GM21515 (cell line): Measurements from ENCODE around the gene PKP3.
A peak's percentile ranks its signal among the peaks of the same experiment; 100 is the strongest.
"Not testable (repeated sequence)": the region's sequence is repeated elsewhere in the genome, so short reads cannot be mapped to it uniquely, and the experiment has no call there.

Experiments used
- ATAC-seq: cut with Tn5 transposase; IDR thresholded peaks from one replicate; pipeline ENCODE4 v1.9.1; 2021; ENCODE audit not compliant: unreplicated experiment

Gene PKP3

GRCh38 chr11:394858-395655 lies 1.0 kb downstream of the PKP3 start:
- ATAC-seq = no peak

DNA sequence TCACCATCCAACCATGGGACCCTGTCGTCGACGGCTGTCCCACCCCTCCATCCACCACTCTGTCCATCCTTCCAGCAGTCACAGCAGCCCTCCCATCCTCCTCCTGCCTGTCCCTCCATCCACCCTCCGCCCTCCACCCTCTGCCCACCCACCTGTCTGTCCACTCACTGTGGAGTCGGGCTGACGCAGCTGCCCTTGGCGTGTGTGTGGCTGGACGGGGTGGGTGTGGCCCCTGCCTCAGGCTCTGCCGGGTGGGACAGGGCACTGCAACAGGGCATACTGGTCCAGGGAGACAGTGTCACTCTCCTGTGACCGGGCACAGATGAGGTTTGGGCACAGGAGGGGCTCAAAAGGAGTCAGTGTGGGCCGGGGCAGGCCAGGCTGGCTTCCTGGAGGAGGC lies 1.9 kb downstream of the PKP3 start:
- no peak for ATAC-seq

DNA sequence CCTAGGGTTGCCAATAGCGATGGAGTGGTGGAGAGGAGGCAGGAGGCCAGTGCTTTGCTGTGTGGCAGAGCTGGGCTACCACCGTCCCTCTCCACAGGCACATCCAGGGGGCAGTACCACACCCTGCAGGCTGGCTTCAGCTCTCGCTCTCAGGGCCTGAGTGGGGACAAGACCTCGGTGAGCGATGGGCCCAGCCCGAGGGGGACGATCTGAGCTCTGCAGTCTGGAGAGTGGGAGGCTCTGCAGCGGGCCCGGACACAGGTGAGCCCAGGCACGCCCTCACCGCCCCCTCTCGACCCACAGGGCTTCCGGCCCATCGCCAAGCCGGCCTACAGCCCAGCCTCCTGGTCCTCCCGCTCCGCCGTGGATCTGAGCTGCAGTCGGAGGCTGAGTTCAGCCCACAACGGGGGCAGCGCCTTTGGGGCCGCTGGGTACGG lies 2.5 kb downstream of the PKP3 start:
- ATAC-seq = no peak

- ATAC-seq = no peak
Observed at GRCh38 chr11:396948-397548, 3.0 kb downstream of the PKP3 start.

DNA sequence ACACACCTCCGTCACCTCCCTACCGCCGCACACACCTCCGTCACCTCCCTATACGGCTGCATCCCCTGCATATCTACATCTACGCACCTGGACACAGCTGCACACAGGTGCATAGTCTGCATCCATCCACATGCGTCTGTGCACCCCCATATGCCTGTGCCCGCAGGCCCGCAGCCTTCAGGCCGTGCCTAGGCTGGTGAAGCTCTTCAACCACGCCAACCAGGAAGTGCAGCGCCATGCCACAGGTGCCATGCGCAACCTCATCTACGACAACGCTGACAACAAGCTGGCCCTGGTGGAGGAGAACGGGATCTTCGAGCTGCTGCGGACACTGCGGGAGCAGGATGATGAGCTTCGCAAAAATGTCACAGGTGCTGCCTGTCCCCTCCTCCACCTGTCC lies 4.8 kb downstream of the PKP3 start:
- ATAC-seq = no peak

- no peak for ATAC-seq
Observed at GRCh38 chr11:399731-400211, 5.8 kb downstream of the PKP3 start.

- ATAC-seq = no peak
Observed at GRCh38 chr11:400241-400689, 6.3 kb downstream of the PKP3 start.

DNA sequence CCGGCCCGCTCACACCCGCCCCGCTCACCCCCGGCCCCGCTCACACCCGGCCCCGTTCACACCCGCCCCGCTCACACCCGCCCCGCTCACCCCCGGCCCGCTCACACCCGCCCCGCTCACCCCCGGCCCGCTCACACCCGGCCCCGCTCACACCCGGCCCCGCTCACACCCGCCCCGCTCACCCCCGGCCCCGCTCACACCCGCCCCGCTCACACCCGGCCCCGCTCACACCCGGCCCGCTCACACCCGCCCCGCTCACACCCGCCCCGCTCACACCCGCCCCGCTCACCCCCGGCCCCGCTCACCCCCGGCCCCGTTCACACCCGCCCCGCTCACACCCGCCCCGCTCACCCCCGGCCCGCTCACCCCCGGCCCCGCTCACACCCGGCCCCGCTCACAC lies 7.2 kb downstream of the PKP3 start:
- ATAC-seq = not testable (repeated sequence)

DNA sequence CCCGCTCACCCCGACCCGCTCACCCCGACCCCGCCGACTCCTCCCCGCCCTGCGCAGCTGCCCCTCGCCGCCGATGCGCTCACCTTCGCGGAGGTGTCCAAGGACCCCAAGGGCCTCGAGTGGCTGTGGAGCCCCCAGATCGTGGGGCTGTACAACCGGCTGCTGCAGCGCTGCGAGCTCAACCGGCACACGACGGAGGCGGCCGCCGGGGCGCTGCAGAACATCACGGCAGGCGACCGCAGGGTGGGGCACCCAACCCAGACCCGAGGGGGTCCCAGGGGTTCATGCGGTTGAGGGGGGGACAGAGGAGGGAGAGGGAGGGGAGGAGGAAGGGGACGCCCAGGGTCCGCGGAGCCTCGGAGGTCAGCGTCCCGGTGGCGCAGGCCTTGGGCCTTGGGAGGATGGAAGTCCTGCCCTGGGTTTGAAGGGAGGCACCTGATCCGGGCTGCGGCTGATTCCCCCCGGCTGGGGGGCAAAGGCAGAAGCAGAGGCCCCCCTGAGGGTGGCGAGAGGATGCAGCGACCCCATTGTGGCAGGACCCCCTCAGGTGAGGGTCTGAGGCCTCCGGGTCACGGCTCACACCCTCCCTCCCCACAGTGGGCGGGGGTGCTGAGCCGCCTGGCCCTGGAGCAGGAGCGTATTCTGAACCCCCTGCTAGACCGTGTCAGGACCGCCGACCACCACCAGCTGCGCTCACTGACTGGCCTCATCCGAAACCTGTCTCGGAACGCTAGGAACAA lies 9.2 kb downstream of the PKP3 start:
- no peak for ATAC-seq

- ATAC-seq = no peak
Observed at GRCh38 chr11:403761-404431, 9.9 kb downstream of the PKP3 start.

GRCh38 chr11:404551-405264 lies 10.7 kb downstream of the PKP3 start:
- ATAC-seq = no peak

GRCh38 chr11:405323-405953 lies 11.4 kb downstream of the PKP3 start:
- ATAC-seq = no peak

- ATAC-seq = no peak
Observed at GRCh38 chr11:405954-406795, 12.2 kb downstream of the PKP3 start.

DNA sequence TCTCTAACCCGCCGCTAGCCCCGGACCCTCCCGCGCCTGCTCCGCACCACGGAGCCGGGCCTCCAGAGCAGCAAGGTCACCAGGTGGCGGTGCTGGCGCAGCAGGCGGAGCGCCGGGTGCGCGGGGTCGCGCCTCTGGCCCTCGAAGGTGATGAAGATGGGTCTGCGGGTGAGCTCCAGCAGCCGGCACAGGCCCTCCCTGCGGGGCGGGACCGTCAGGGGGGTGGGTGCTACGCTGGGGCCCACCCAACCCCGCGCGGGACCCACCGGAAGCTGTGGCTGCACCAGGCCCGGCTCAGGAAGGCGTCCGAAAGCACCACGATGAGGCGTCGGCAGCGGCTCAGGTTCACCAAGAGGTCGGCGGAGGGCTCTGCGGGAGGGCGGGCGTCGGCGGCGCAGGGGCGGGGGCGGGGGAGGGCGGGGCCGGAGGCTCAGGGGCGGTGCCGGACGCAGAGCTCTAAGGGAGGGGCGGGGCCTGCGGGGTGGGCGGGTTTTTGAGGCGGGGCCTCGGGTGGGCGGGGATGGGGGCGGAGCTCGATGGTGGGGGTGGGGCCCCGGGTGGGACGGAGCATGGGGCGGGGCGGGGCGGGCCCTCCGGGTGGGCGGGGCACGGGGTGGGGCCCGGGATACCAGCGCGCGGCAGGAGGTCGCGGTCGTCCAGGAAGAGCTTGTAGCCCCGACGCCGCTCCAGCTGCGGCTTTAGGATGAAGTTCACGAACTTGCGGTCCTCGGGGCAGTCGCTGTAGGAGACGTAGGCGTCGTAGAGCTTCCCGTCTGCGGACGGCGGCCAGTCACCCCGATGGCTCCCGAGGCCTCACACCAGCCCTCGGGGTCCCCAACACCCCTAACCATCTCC lies 13.0 kb downstream of the PKP3 start:
- ATAC-seq = peak; percentile 62

GRCh38 chr11:407651-408123 lies 13.7 kb downstream of the PKP3 start:
- ATAC-seq = no peak

DNA sequence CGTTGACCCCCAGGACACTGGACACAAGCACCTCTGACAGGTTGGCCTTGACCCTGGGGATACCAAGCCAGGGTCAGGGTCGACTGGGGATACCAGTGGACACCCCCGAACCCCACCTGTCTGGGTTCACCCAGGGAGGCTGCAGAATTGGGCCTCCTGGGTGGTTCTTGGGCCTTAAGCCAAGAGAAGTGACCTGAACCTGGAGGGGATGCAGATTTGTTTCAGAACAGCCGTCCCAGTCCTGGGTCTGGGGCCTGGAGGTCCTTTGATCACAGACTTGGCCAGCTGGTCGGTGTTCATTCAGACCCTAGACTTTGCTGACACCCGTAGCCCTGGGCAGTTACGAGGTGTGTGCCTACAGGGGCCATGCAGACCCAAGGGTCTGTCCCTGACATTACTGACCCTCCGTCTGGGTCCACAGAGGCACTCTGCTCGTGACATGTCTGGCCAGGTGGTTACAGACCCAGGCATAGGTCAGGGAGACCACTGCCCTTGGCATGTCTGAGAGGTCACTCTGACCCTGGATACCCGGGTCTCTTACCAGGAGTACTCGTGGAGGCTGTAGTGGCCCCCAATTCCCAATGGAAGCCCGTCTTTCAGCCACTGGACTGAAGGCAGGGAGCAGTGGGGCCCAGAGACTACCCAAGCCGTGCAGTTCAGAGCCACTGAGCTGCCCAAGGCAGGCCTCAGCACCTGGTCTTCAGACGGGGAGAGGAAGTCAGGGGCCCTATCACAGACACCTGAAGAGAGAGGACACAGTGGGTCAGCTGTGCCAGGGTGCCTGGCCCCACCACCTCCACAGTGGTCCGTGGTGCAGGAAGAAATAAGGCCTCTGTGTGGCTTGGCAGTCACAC lies 14.4 kb downstream of the PKP3 start:
- ATAC-seq = no peak

- ATAC-seq = no peak
Observed at GRCh38 chr11:409008-409599, 15.1 kb downstream of the PKP3 start.
